ENCODE data around the gene CAPG.

Gene CAPG

DNA sequence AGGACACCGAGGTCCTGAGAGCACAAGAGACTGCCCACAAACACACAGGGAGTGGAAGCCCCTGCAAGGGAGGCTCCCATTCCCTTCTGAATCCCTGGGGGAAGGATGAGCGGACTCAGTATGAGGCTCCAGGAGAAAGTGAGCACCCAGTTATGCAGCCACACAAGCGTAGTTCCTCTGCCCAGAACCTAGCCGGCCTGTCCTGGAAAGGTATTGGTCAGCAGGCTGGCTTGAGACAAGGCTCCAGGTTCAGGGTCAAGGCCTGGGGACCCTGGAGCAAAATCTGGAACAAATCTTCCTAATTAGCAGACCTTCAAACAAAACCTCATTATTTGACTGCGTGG, 1.2 kb upstream of the CAPG start:
- Histone ChIP-seq H3K36me3 (ENCODE audit: control insufficient read depth, insufficient read depth, low read length) (no peaks in the 10 kb centered on the region), H3K27me3 (ENCODE audit: control insufficient read depth, insufficient read depth, low read length) (no peaks in the 10 kb centered on the region), H3K9ac (ENCODE audit: low read length) (no peak overlapping the region), H3K4me3 (ENCODE audit: low read length) (no peak overlapping the region), H3K27ac (ENCODE audit: low read depth, low read length) (no peak overlapping the region), H3K4me1 (ENCODE audit: control insufficient read depth, insufficient read depth, low read length) (no peaks in the 10 kb centered on the region)

DNA sequence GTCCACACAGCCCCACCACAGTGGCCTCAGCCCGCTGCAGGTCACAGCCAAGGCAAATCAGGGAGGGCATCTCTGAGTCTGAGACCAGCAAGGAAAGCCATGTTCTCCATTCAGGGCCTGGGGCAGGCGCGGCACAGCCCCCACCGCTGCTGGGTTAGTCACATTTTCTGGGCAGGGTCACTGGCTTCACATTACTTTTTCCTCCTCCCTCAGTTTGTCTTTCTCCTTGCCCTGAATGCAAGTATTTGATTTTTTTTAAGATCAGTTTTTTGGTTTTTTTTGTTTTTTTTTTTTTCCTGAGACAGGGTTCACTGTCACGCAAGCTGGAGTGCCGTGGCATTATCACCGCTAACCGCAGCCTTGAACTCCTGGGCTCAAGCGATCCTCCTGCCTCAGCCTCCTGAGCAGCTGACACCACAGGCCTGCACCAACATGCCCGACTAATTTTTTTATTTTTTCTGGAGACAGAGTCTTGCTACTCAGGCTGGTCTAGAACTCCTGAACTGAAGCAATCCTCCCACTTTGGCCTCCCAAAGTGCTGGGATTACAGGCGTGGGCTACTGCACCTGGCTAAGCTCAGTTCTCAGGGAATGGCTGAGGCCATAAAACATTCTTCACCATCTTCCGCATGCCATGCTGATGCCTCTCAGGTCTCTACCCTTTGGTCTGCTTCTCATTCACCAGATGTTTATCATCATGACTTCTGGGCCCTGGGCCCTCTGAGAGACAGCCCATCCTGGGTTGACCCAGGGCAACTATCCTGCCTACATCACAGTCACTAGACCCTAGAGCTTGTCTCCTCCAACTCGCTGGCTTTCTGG, 628 bp upstream of the CAPG start:
- H3K36me3 ChIP-seq (ENCODE audit: control insufficient read depth, insufficient read depth, low read length), result no peaks in the 10 kb centered on the region
- no peaks in the 10 kb centered on the region for H3K4me1 ChIP-seq (ENCODE audit: control insufficient read depth, insufficient read depth, low read length)
- H3K27me3 ChIP-seq (ENCODE audit: control insufficient read depth, insufficient read depth, low read length), result no peaks in the 10 kb centered on the region
- no peak overlapping the region for H3K27ac ChIP-seq (ENCODE audit: low read depth, low read length)
- H3K4me3 ChIP-seq (ENCODE audit: low read length), result no peak overlapping the region
- no peak overlapping the region for H3K9ac ChIP-seq (ENCODE audit: low read length)

GRCh38 chr2:85405201-85406059, 4.7 kb downstream of the CAPG start:
- Histone ChIP-seq H3K4me3 (ENCODE audit: low read length) (no peak overlapping the region), H3K27ac (ENCODE audit: low read depth, low read length) (no peak overlapping the region), H3K4me1 (ENCODE audit: control insufficient read depth, insufficient read depth, low read length) (peaks cover 3% of the 10 kb centered on the region)

DNA sequence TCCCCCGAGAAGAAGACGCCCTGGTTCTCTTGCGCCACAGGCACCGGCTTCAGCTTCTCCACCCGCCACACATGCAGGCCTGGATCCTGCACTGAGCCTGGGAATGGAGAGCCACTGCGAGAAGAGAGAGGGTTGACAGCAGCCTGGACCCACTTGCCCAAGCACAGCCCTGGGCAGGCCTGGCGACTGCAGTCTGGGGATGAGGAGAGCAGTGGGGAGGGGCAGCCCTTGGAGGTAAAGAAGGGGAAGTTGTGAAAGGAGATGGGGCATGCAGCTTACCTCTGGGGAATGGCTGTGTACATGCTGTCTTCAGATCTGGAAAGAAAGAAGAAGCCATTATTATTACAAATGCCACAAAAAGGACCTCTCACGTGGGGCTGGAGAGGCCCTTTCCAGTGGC, 8.3 kb downstream of the CAPG start:
- Histone ChIP-seq H3K27ac (ENCODE audit: low read depth, low read length) (no peak overlapping the region), H3K27me3 (ENCODE audit: control insufficient read depth, insufficient read depth, low read length) (no peaks in the 10 kb centered on the region), H3K9ac (ENCODE audit: low read length) (no peak overlapping the region), H3K36me3 (ENCODE audit: control insufficient read depth, insufficient read depth, low read length) (peaks cover 4% of the 10 kb centered on the region), H3K4me1 (ENCODE audit: control insufficient read depth, insufficient read depth, low read length) (peaks cover 7% of the 10 kb centered on the region), H3K4me3 (ENCODE audit: low read length) (no peak overlapping the region)

More at GRCh38 chr2:85405201-85406059, 4.7 kb downstream of the CAPG start:
- Histone ChIP-seq H3K36me3 (ENCODE audit: control insufficient read depth, insufficient read depth, low read length) (peaks cover 4% of the 10 kb centered on the region), H3K9ac (ENCODE audit: low read length) (no peak overlapping the region), H3K27me3 (ENCODE audit: control insufficient read depth, insufficient read depth, low read length) (no peaks in the 10 kb centered on the region)

DNA sequence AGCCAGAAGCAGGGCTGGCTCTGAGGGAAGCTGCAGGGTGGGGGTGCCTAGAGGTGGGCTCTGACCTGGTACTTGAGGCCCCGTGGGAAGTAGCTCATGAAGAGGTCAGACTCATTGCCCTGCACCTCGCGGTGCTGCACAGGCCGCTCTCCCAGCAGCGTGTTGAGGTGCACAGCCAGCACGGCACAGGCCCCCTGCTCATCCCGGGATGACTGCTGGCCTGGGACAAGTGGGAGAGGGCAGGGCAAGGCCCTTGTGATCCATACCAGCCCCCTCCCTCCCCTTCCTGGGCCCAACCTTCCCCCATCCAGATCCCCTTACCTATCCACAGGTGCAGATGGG, 8.7 kb downstream of the CAPG start:
- no peak overlapping the region for H3K9ac ChIP-seq (ENCODE audit: low read length)
- no peaks in the 10 kb centered on the region for H3K27me3 ChIP-seq (ENCODE audit: control insufficient read depth, insufficient read depth, low read length)
- H3K4me1 ChIP-seq (ENCODE audit: control insufficient read depth, insufficient read depth, low read length), result peaks cover 11% of the 10 kb centered on the region
- no peak overlapping the region for H3K4me3 ChIP-seq (ENCODE audit: low read length)
- H3K36me3 ChIP-seq (ENCODE audit: control insufficient read depth, insufficient read depth, low read length), result peaks cover 4% of the 10 kb centered on the region
- no peak overlapping the region for H3K27ac ChIP-seq (ENCODE audit: low read depth, low read length)

GRCh38 chr2:85400541-85401463, 9.4 kb downstream of the CAPG start:
- Histone ChIP-seq H3K36me3 (ENCODE audit: control insufficient read depth, insufficient read depth, low read length) (peaks cover 4% of the 10 kb centered on the region), H3K9ac (ENCODE audit: low read length) (peak overlapping the region; percentile 21)

GRCh38 chr2:85400023-85400422, 10.1 kb downstream of the CAPG start:
- Histone ChIP-seq H3K9ac (ENCODE audit: low read length) (no peak overlapping the region), H3K4me1 (ENCODE audit: control insufficient read depth, insufficient read depth, low read length) (peaks cover 14% of the 10 kb centered on the region), H3K27me3 (ENCODE audit: control insufficient read depth, insufficient read depth, low read length) (no peaks in the 10 kb centered on the region), H3K4me3 (ENCODE audit: low read length) (no peak overlapping the region), H3K27ac (ENCODE audit: low read depth, low read length) (no peak overlapping the region), H3K36me3 (ENCODE audit: control insufficient read depth, insufficient read depth, low read length) (peaks cover 4% of the 10 kb centered on the region)

More at GRCh38 chr2:85400541-85401463, 9.4 kb downstream of the CAPG start:
- peaks cover 14% of the 10 kb centered on the region for H3K4me1 ChIP-seq (ENCODE audit: control insufficient read depth, insufficient read depth, low read length)
- no peaks in the 10 kb centered on the region for H3K27me3 ChIP-seq (ENCODE audit: control insufficient read depth, insufficient read depth, low read length)
- no peak overlapping the region for H3K27ac ChIP-seq (ENCODE audit: low read depth, low read length)
- no peak overlapping the region for H3K4me3 ChIP-seq (ENCODE audit: low read length)

- H3K9ac ChIP-seq (ENCODE audit: low read length), result no peak overlapping the region
- H3K27ac ChIP-seq (ENCODE audit: low read depth, low read length), result no peak overlapping the region
- peaks cover 6% of the 10 kb centered on the region for H3K36me3 ChIP-seq (ENCODE audit: control insufficient read depth, insufficient read depth, low read length)
- H3K4me3 ChIP-seq (ENCODE audit: low read length), result no peak overlapping the region
- H3K4me1 ChIP-seq (ENCODE audit: control insufficient read depth, insufficient read depth, low read length), result peaks cover 14% of the 10 kb centered on the region
- no peaks in the 10 kb centered on the region for H3K27me3 ChIP-seq (ENCODE audit: control insufficient read depth, insufficient read depth, low read length)
Observed at GRCh38 chr2:85399183-85399455, 11.0 kb downstream of the CAPG start.

DNA sequence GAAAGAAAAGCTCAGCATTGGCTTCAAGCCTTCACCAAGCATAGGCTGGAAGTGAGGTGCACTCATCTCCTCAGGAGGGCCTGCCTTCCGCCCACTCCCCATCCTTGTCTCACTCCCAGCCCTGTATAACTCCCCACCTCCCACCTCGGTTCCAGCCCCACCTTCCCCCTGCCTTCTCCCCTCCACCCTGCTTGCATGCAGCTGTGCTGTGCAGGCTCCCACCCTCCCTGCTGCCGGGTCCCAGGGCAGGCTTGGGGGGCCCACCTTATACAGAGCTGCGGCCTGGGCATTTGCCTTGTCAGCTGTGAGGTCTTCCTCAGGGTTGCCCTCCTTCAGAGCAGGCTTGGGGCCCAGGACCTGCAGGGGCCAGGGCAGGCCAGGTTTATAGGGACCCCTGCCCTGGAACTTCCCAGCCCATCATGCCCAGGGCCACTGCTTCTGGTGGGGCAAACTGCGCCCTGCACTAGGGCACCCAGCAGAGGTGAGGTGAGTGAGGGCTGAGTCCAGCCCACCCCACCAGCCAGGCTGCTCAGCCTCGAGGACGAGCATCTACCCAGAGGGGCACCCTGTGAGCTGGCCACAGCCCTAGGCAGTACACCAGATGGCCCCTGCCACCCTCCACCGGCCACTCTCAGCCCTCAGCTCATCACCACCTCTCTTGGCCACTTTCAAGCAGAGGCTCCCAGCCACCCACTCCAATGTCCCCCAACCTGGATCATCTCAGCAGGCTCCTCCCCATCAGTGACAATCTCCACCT, 11.6 kb downstream of the CAPG start:
- H3K27ac ChIP-seq (ENCODE audit: low read depth, low read length), result no peak overlapping the region
- H3K9ac ChIP-seq (ENCODE audit: low read length), result no peak overlapping the region
- H3K27me3 ChIP-seq (ENCODE audit: control insufficient read depth, insufficient read depth, low read length), result no peaks in the 10 kb centered on the region
- H3K4me3 ChIP-seq (ENCODE audit: low read length), result no peak overlapping the region
- peaks cover 9% of the 10 kb centered on the region for H3K36me3 ChIP-seq (ENCODE audit: control insufficient read depth, insufficient read depth, low read length)
- H3K4me1 ChIP-seq (ENCODE audit: control insufficient read depth, insufficient read depth, low read length), result peaks cover 14% of the 10 kb centered on the region

- peaks cover 9% of the 10 kb centered on the region for H3K36me3 ChIP-seq (ENCODE audit: control insufficient read depth, insufficient read depth, low read length)
- no peak overlapping the region for H3K4me3 ChIP-seq (ENCODE audit: low read length)
- no peak overlapping the region for H3K27ac ChIP-seq (ENCODE audit: low read depth, low read length)
- H3K4me1 ChIP-seq (ENCODE audit: control insufficient read depth, insufficient read depth, low read length), result peaks cover 14% of the 10 kb centered on the region
- H3K27me3 ChIP-seq (ENCODE audit: control insufficient read depth, insufficient read depth, low read length), result no peaks in the 10 kb centered on the region
- no peak overlapping the region for H3K9ac ChIP-seq (ENCODE audit: low read length)
Observed at GRCh38 chr2:85397925-85398331, 12.2 kb downstream of the CAPG start.

- Histone ChIP-seq H3K4me3 (ENCODE audit: low read length) (peak overlapping the region; percentile 30), H3K27me3 (ENCODE audit: control insufficient read depth, insufficient read depth, low read length) (no peaks in the 10 kb centered on the region), H3K9ac (ENCODE audit: low read length) (no peak overlapping the region), H3K4me1 (ENCODE audit: control insufficient read depth, insufficient read depth, low read length) (peaks cover 14% of the 10 kb centered on the region), H3K27ac (ENCODE audit: low read depth, low read length) (peak overlapping the region; percentile 70), H3K36me3 (ENCODE audit: control insufficient read depth, insufficient read depth, low read length) (peaks cover 9% of the 10 kb centered on the region)
Observed at GRCh38 chr2:85396531-85397470, 13.4 kb downstream of the CAPG start.

Data from rectal smooth muscle tissue (tissue), 1 donor.